A549 (cell line): ENCODE results near the gene HSD3B7. TPM values are rescaled to one million over a fixed set of nuclear protein-coding genes. Genes with fewer than 3 reads are reported as not detected.

Source experiments
- ATAC-seq, 2 experiments: fragments of 200-7000 bp in 1 of 2; fragments of >200 bp in 1 of 2; cut with Nextera tagmentation in 1 of 2; cut with Tn5 transposase in 1 of 2; 3 replicates each; pipeline versions ENCODE4 v1.8.0 to v1.9.1; 2018 to 2020; ENCODE audit warnings: mild to moderate bottlenecking in 1 of 2, moderate library complexity in 1 of 2
- CTCF ChIA-PET: fragments of 300-600 bp; sonication (Branson Sonifier 250); formaldehyde crosslinking; extraction: SDS; loops from one replicate; lab custom pipeline; 2021; ENCODE audit warnings: antibody characterized with exemption, inconsistent platforms; lab: Yijun Ruan, JAX
- POLR2A ChIA-PET: fragments of 350-600 bp; formaldehyde crosslinking; extraction: SDS; loops from one replicate; lab custom pipeline; 2021; ENCODE audit warnings: antibody characterized with exemption, inconsistent platforms; lab: Yijun Ruan, JAX
- DNase-seq, 2 experiments: peaks; one replicate each; pipeline versions ENCODE4 v3.0.0 to v3.0.0-alpha.2; 2011 to 2016; ENCODE audit warnings: low read depth in 1 of 2, low spot score in 1 of 2
- FAIRE-seq: peaks from 2 replicates; lab custom pipeline; 2011; peaks lifted over from hg19 to GRCh38; lab: Jason Lieb, UNC
- H3K27ac ChIP-seq, 2 experiments: fragments of >200 bp; sonication (Bioruptor Twin); formaldehyde crosslinking; 3 replicates each; pipeline ENCODE4 v1.5.1; 2016 to 2017
- H3K4me1 ChIP-seq: fragments of >200 bp; sonication (Bioruptor Twin); formaldehyde crosslinking; 3 replicates; pipeline ENCODE4 v1.6.1; 2016
- H3K4me2 ChIP-seq: fragments of >200 bp; sonication (Bioruptor Twin); formaldehyde crosslinking; 3 replicates; pipeline ENCODE4 v1.6.1; 2016
- H3K4me3 ChIP-seq: fragments of >200 bp; sonication (Bioruptor Twin); formaldehyde crosslinking; 3 replicates; pipeline ENCODE4 v1.5.1; 2016
- H3K9me3 ChIP-seq: fragments of >200 bp; sonication (Bioruptor Twin); formaldehyde crosslinking; 3 replicates; pipeline ENCODE4 v1.6.1; 2016
- BCL3 ChIP-seq: fragments of >200 bp; sonication (Bioruptor Twin); formaldehyde crosslinking; IDR thresholded peaks from 3 replicates; pipeline ENCODE4 v1.6.1; 2016
- BHLHE40 ChIP-seq: IDR thresholded peaks from 2 replicates; pipeline ENCODE4 v1.6.1; 2012; ENCODE audit warnings: low read depth, low read length, inconsistent platforms
- CBX2 ChIP-seq: fragments of 200-600 bp; sonication (generic); IDR thresholded peaks from 2 replicates; pipeline ENCODE4 v1.6.1; 2016; ENCODE audit warnings: low read depth, mild to moderate bottlenecking, borderline replicate concordance
- CHD4 ChIP-seq: fragments of 200-600 bp; sonication (generic); IDR thresholded peaks from 2 replicates; pipeline ENCODE4 v1.6.1; 2016; ENCODE audit warnings: antibody characterized with exemption, mild to moderate bottlenecking, borderline replicate concordance
- CTCF ChIP-seq: fragments of >200 bp; sonication (Bioruptor Twin); formaldehyde crosslinking; IDR thresholded peaks from 3 replicates; pipeline ENCODE4 v1.5.1; 2016
- E2F6 ChIP-seq: IDR thresholded peaks from 2 replicates; pipeline ENCODE4 v1.6.1; 2012; ENCODE audit warnings: low read depth, borderline replicate concordance
- EHF ChIP-seq: fragments of 250-450 bp; sonication (Bioruptor Pico); IDR thresholded peaks from 2 replicates; pipeline ENCODE4 v1.5.0; 2020; ENCODE audit warnings: mild to moderate bottlenecking
- ELK1 ChIP-seq: fragments of 150-350 bp; IDR thresholded peaks from 2 replicates; pipeline ENCODE4 v1.6.1; 2014; ENCODE audit warnings: low read depth, mild to moderate bottlenecking, low read length
- EP300 ChIP-seq, 2 experiments: fragments of >200 bp; sonication (Bioruptor Twin); formaldehyde crosslinking; IDR thresholded peaks; 2 replicates in 1 of 2; 3 replicates in 1 of 2; pipeline ENCODE4 v1.6.1; 2016 to 2017
- GATA3 ChIP-seq: IDR thresholded peaks from 2 replicates; pipeline ENCODE4 v1.6.1; 2012; ENCODE audit warnings: borderline replicate concordance
- HDAC2 ChIP-seq: fragments of 200-600 bp; sonication (generic); IDR thresholded peaks from 2 replicates; pipeline ENCODE4 v1.6.1; 2016
- HMGXB4 ChIP-seq: fragments of 250-450 bp; sonication (Bioruptor Pico); IDR thresholded peaks from 2 replicates; pipeline ENCODE4 v1.5.0; 2021; ENCODE audit warnings: mild to moderate bottlenecking, moderate library complexity, borderline replicate concordance
- HOXB13 ChIP-seq: fragments of 250-450 bp; sonication (Bioruptor Pico); IDR thresholded peaks from 2 replicates; pipeline ENCODE4 v1.5.0; 2020; ENCODE audit warnings: low read depth, mild to moderate bottlenecking, moderate library complexity
- JUN ChIP-seq, 2 experiments: fragments of >200 bp; sonication (Bioruptor Twin); formaldehyde crosslinking; IDR thresholded peaks; 2 replicates in 1 of 2; 3 replicates in 1 of 2; pipeline ENCODE4 v1.6.1; 2016 to 2017
- JUNB ChIP-seq: fragments of >200 bp; sonication (Bioruptor Twin); formaldehyde crosslinking; IDR thresholded peaks from 2 replicates; pipeline ENCODE4 v1.6.1; 2016
- KDM5A ChIP-seq: fragments of 200-600 bp; sonication (generic); IDR thresholded peaks from 2 replicates; pipeline ENCODE4 v1.6.1; 2016; ENCODE audit warnings: antibody characterized with exemption, mild to moderate bottlenecking
- MAFK ChIP-seq: fragments of 450-650 bp; IDR thresholded peaks from 2 replicates; pipeline ENCODE4 v1.6.1; 2014; ENCODE audit not compliant: partially characterized antibody
- MAZ ChIP-seq: fragments of 150-350 bp; IDR thresholded peaks from 2 replicates; pipeline ENCODE4 v1.6.1; 2014; ENCODE audit warnings: antibody characterized with exemption, low read depth, low read length, borderline replicate concordance
- NR3C1 ChIP-seq: fragments of >200 bp; sonication (Bioruptor Twin); formaldehyde crosslinking; IDR thresholded peaks from 3 replicates; pipeline ENCODE4 v1.6.1; 2017
- POLR2A ChIP-seq: IDR thresholded peaks from 2 replicates; pipeline ENCODE4 v1.6.1; 2012; ENCODE audit warnings: mild to moderate bottlenecking, low read length
- RARB ChIP-seq: fragments of 250-450 bp; sonication (Bioruptor Pico); IDR thresholded peaks from 2 replicates; pipeline ENCODE4 v1.8.0; 2021; ENCODE audit warnings: mild to moderate bottlenecking, moderate library complexity
- SMC3 ChIP-seq: fragments of >200 bp; sonication (Bioruptor Twin); formaldehyde crosslinking; IDR thresholded peaks from 3 replicates; pipeline ENCODE4 v1.6.1; 2018; ENCODE audit warnings: inconsistent platforms
- TFCP2L1 ChIP-seq: fragments of 250-450 bp; sonication (Bioruptor Pico); IDR thresholded peaks from 2 replicates; pipeline ENCODE4 v1.5.0; 2021; ENCODE audit warnings: mild to moderate bottlenecking
- ZSCAN20 ChIP-seq: fragments of 250-450 bp; sonication (Bioruptor Pico); IDR thresholded peaks from 2 replicates; pipeline ENCODE4 v1.8.0; 2022; ENCODE audit warnings: mild to moderate bottlenecking, moderate library complexity
- WGBS: methylation state at CpG from one replicate; pipeline ENCODE4 v1.1.6; 2017; ENCODE audit errors: missing lambda C conversion rate; 5-methylcytosine and 5-hydroxymethylcytosine counted together
- polyA plus RNA-seq, 4 experiments: library from polyadenylated mRNA; depleted of rRNA in 3 of 4; stranded (reverse); fragments of >200 nt; fragmentation: RNase III in 1 of 4; extraction: RNeasy Plus Mini Kit Qiagen cat#74134 plus additional on column Dnase treatment in 1 of 4; gene quantifications; 2 replicates in 3 of 4; 3 replicates in 1 of 4; pipeline ENCODE4 v1.2.3, GENCODE V29; 2011 to 2017

HSD3B7 gene
- polyA plus RNA-seq, 2 of the 4 experiments (the other 2 are of a cell fraction), result 10.5 to 19.7 TPM

GRCh38 chr16:30948667-30949649, 36.0 kb upstream of the HSD3B7 start, which contains the start of gene ORAI3 (continued):
- TF ChIP-seq BCL3 (0 out of 3 replicates have a peak, but pooled peaks have one; percentile 43), RARB (CRISPR knock-in tag) (no peak), NR3C1 (no peak), CHD4 (no peak), MAZ (no peak), JUNB (no peak), HOXB13 (CRISPR knock-in tag) (no peak), CBX2 (no peak), KDM5A (no peak), SMC3 (no peak), HMGXB4 (CRISPR knock-in tag) (no peak), TFCP2L1 (CRISPR knock-in tag) (no peak), BHLHE40 (no peak), EHF (CRISPR knock-in tag) (no peak), MAFK (no peak), ZSCAN20 (CRISPR knock-in tag) (no peak), ELK1 (no peak), JUN (IDR thresholded peaks at IDR 0.05) (peak; percentile 34 to 79; a peak in 4 of 5 replicates)

GRCh38 chr16:30949650-30950515, 35.1 kb upstream of the HSD3B7 start:
- H3K9me3 ChIP-seq, result no peaks in the 10 kb centered on the region
- ATAC-seq (peak; percentile 4 to 43; a peak in 5 of 6 replicates), FAIRE-seq (no peak), DNase-seq (peak; percentile 19 to 84)
- POLR2A ChIA-PET, result interaction anchor here (0.7 to 1.0 kb wide), 2 partner anchors 124 to 167 kb away, joined by 3 read pairs; partner anchors contain the start of genes ZNF646 and ZNF668
- CTCF ChIA-PET, result interaction anchor here (1.6 to 8.2 kb wide), 3 partner anchors 8 to 192 kb away, joined by 5 to 78 read pairs (median 7); no protein-coding TSS in a partner anchor
- peaks cover 26% of the 10 kb centered on the region for H3K4me1 ChIP-seq
- TF ChIP-seq EP300 (IDR thresholded peaks at IDR 0.05) (no peak), JUN (IDR thresholded peaks at IDR 0.05) (peak in 1 of 2 experiments; percentile 20; a peak in 1 of 5 replicates), POLR2A (peak; percentile 75), GATA3 (peak; percentile 50), E2F6 (no peak), HDAC2 (no peak), CTCF (peak; percentile 12; the same call in 1 of the 3 replicates)
- 13% methylated on average over 20 of the region's 21 CpGs for WGBS
- H3K27ac ChIP-seq, result peak overlapping the region; percentile 90 to 99
- H3K4me3 ChIP-seq, result peak overlapping the region; percentile 73
- peak overlapping the region; percentile 88 for H3K4me2 ChIP-seq
